IMR-90 (cell line): ENCODE results near the gene IQCE. TPM values are rescaled to one million over a fixed set of nuclear protein-coding genes. Genes with fewer than 3 reads are reported as not detected.

ENCODE experiments used
- ATAC-seq: fragments of 200-7000 bp; cut with Tn5 transposase; 2 replicates; pipeline ENCODE4 v1.9.1; 2020; ENCODE audit warnings: low read depth, mild to moderate bottlenecking, moderate library complexity
- BruUV-seq: library from RNA; stranded (reverse); fragments of 400-500 nt; replicated peaks from 2 replicates; lab custom pipeline; 2021; lab: Mats Ljungman, UMichigan
- CTCF ChIA-PET: fragments of 300-600 bp; formaldehyde crosslinking; extraction: SDS; loops from one replicate; lab custom pipeline; 2021; ENCODE audit warnings: antibody characterized with exemption; lab: Yijun Ruan, JAX
- POLR2A ChIA-PET: fragments of 300-600 bp; sonication (Branson Sonifier 250); formaldehyde crosslinking; loops from one replicate; lab custom pipeline; 2022; ENCODE audit warnings: antibody characterized with exemption; ENCODE audit not compliant: unreplicated experiment; lab: Charles Lee
- DNase-seq: peaks from one replicate; pipeline ENCODE4 v3.0.0; 2013
- H2AFZ ChIP-seq: replicated peaks from 2 replicates; pipeline ENCODE3; 2013; ENCODE audit warnings: low read length, mild to moderate bottlenecking; ENCODE audit not compliant: poor library complexity
- H2AK5ac ChIP-seq: 2 replicates; pipeline ENCODE4 v1.6.1; 2013; ENCODE audit warnings: low read depth, low read length, inconsistent platforms
- H2AK9ac ChIP-seq: replicated peaks from 2 replicates; pipeline ENCODE3; 2013; ENCODE audit warnings: mild to moderate bottlenecking, low read depth, low read length, moderate library complexity; ENCODE audit not compliant: poor library complexity
- H2BK120ac ChIP-seq: 2 replicates; pipeline ENCODE4 v1.6.1; 2013; ENCODE audit warnings: low read depth, low read length, inconsistent platforms
- H2BK15ac ChIP-seq: 3 replicates; pipeline ENCODE4 v1.6.1; 2013; ENCODE audit warnings: low read depth, low read length, inconsistent platforms
- H2BK20ac ChIP-seq: 2 replicates; pipeline ENCODE4 v1.6.1; 2013; ENCODE audit warnings: low read depth, mild to moderate bottlenecking, inconsistent platforms, low read length, moderate library complexity
- H2BK5ac ChIP-seq: 2 replicates; pipeline ENCODE4 v1.6.1; 2013; ENCODE audit warnings: mild to moderate bottlenecking, low read depth, low read length, inconsistent platforms; ENCODE audit not compliant: poor library complexity, severe bottlenecking
- H3K14ac ChIP-seq: replicated peaks from 2 replicates; pipeline ENCODE4 v1.6.1; 2013; ENCODE audit warnings: low read depth, low read length, inconsistent platforms
- H3K18ac ChIP-seq: 2 replicates; pipeline ENCODE4 v1.6.1; 2013; ENCODE audit warnings: low read depth, low read length, control low read depth
- H3K23ac ChIP-seq: 2 replicates; pipeline ENCODE4 v1.6.1; 2013; ENCODE audit warnings: low read depth, low read length, inconsistent platforms
- H3K27ac ChIP-seq: 2 replicates; pipeline ENCODE4 v1.5.1; 2013; ENCODE audit warnings: mild to moderate bottlenecking, control low read depth, low read length; ENCODE audit not compliant: insufficient read depth
- H3K27me3 ChIP-seq: 2 replicates; pipeline ENCODE4 v1.6.1; 2013; ENCODE audit warnings: low read length; ENCODE audit not compliant: control insufficient read depth, insufficient read depth
- H3K36me3 ChIP-seq: 2 replicates; pipeline ENCODE4 v1.6.1; 2013; ENCODE audit warnings: low read length, mixed read lengths; ENCODE audit not compliant: control insufficient read depth, insufficient read depth
- H3K4ac ChIP-seq: 2 replicates; pipeline ENCODE4 v1.6.1; 2013; ENCODE audit warnings: low read depth, low read length, inconsistent platforms
- H3K4me1 ChIP-seq: 2 replicates; pipeline ENCODE4 v1.6.1; 2013; ENCODE audit warnings: low read length, mixed read lengths; ENCODE audit not compliant: control insufficient read depth, insufficient read depth
- H3K4me2 ChIP-seq: 2 replicates; pipeline ENCODE4 v1.6.1; 2013; ENCODE audit warnings: low read depth, mild to moderate bottlenecking, control low read depth, low read length, moderate library complexity
- H3K4me3 ChIP-seq: 2 replicates; pipeline ENCODE4 v1.5.1; 2013; ENCODE audit warnings: low read depth, mild to moderate bottlenecking, control low read depth, low read length, moderate library complexity; ENCODE audit not compliant: insufficient read depth
- H3K56ac ChIP-seq: 2 replicates; pipeline ENCODE4 v1.6.1; 2013; ENCODE audit warnings: low read length, inconsistent platforms; ENCODE audit not compliant: insufficient read depth; ENCODE audit errors: extremely low read depth
- H3K79me1 ChIP-seq, 2 experiments: 2 replicates each; pipeline ENCODE4 v1.6.1; 2013; ENCODE audit warnings: low read length in 2 of 2, inconsistent platforms in 1 of 2, low read depth in 1 of 2
- H3K9ac ChIP-seq: 2 replicates; pipeline ENCODE4 v1.6.1; 2013; ENCODE audit warnings: low read depth, low read length, control low read depth
- H3K9me1 ChIP-seq: 2 replicates; pipeline ENCODE4 v1.6.1; 2013; ENCODE audit warnings: low read length, inconsistent platforms; ENCODE audit not compliant: insufficient read depth
- H3K9me3 ChIP-seq: 2 replicates; pipeline ENCODE4 v1.6.1; 2013; ENCODE audit warnings: low read length; ENCODE audit not compliant: control insufficient read depth, insufficient read depth
- H4K20me1 ChIP-seq: 2 replicates; pipeline ENCODE4 v1.6.1; 2013; ENCODE audit warnings: low read length, inconsistent platforms; ENCODE audit not compliant: insufficient read depth
- H4K5ac ChIP-seq: 2 replicates; pipeline ENCODE4 v1.6.1; 2013; ENCODE audit warnings: mild to moderate bottlenecking, low read depth, low read length, control low read depth
- H4K8ac ChIP-seq, 2 experiments: 2 replicates each; pipeline ENCODE4 v1.6.1; 2013; ENCODE audit warnings: low read depth in 2 of 2, low read length in 2 of 2, control low read depth in 1 of 2, inconsistent platforms in 1 of 2
- H4K91ac ChIP-seq: 2 replicates; pipeline ENCODE4 v1.6.1; 2013; ENCODE audit warnings: low read depth, low read length, inconsistent platforms; ENCODE audit not compliant: insufficient read depth
- BHLHE40 ChIP-seq: fragments of 150-350 bp; IDR thresholded peaks from 2 replicates; pipeline ENCODE4 v1.6.1; 2016; ENCODE audit warnings: mild to moderate bottlenecking, low read depth, low read length
- CEBPB ChIP-seq: IDR thresholded peaks from 2 replicates; pipeline ENCODE4 v1.6.1; 2012; ENCODE audit warnings: low read depth, low read length, improper control_type of control experiment
- CHD1 ChIP-seq: IDR thresholded peaks from 2 replicates; pipeline ENCODE4 v1.6.1; 2012; ENCODE audit warnings: low read depth, low read length, improper control_type of control experiment
- MAFK ChIP-seq: IDR thresholded peaks from 2 replicates; pipeline ENCODE4 v1.6.1; 2012; ENCODE audit warnings: low read depth, low read length, improper control_type of control experiment
- MAZ ChIP-seq: IDR thresholded peaks from 2 replicates; pipeline ENCODE4 v1.6.1; 2012; ENCODE audit warnings: low read depth, mild to moderate bottlenecking, low read length, improper control_type of control experiment, moderate library complexity, borderline replicate concordance
- NFE2L2 ChIP-seq: fragments of 150-350 bp; IDR thresholded peaks from 2 replicates; pipeline ENCODE4 v1.6.1; 2016; ENCODE audit warnings: low read depth, mild to moderate bottlenecking, low read length
- RCOR1 ChIP-seq: IDR thresholded peaks from 2 replicates; pipeline ENCODE4 v1.6.1; 2012; ENCODE audit warnings: mild to moderate bottlenecking, low read length, improper control_type of control experiment; ENCODE audit not compliant: insufficient replicate concordance
- WGBS, 2 experiments: methylation state at CpG; one replicate each; pipeline versions ENCODE4 v1.1.5 to v1.1.7; 2013; ENCODE audit warnings: missing lambda C conversion rate in 2 of 2; ENCODE audit not compliant: insufficient read length in 1 of 2; ENCODE audit errors: extremely low coverage in 2 of 2; 5-methylcytosine and 5-hydroxymethylcytosine counted together
- dilution Hi-C: fragments of 300-500 bp; cut with HindIII; formaldehyde crosslinking; loops from one replicate; pipeline ENCODE4 v1.14.3; 2018; ENCODE audit warnings: low sequenced_read_pairs; ENCODE audit not compliant: unreplicated experiment
- in situ Hi-C: fragments of 300-500 bp; cut with MboI; formaldehyde crosslinking; loops from 3 replicates; pipeline ENCODE4 v1.14.3; 2019; ENCODE audit warnings: low sequenced_read_pairs, inconsistent platforms, mixed read lengths
- intact Hi-C: fragments of 100-400 bp; cut with micrococcal nuclease; formaldehyde crosslinking; loops from 2 replicates; pipeline ENCODE4 v1.10.0; 2022
- polyA plus RNA-seq, 3 experiments: library from polyadenylated mRNA; depleted of rRNA; stranded (reverse); fragments of >200 nt; gene quantifications; 2 replicates each; pipeline ENCODE4 v1.2.3, GENCODE V29; 2012; ENCODE audit warnings: low replicate concordance in 1 of 3
- total RNA-seq: library from RNA; depleted of rRNA; stranded (reverse); fragments of >200 nt; gene quantifications from 2 replicates; pipeline ENCODE4 v1.2.3, GENCODE V29; 2012
- TF ChIP-seq, protein P1 (sequence below): fragments of 150-350 bp; IDR thresholded peaks from 2 replicates; pipeline ENCODE4 v1.6.1; 2017; ENCODE audit warnings: mild to moderate bottlenecking, antibody characterized with exemption, low read length, low read depth

The IQCE gene
- total and polyA plus RNA-seq, 2 of the 4 experiments (the other 2 are of a cell fraction) = 5.0 to 6.3 TPM

DNA sequence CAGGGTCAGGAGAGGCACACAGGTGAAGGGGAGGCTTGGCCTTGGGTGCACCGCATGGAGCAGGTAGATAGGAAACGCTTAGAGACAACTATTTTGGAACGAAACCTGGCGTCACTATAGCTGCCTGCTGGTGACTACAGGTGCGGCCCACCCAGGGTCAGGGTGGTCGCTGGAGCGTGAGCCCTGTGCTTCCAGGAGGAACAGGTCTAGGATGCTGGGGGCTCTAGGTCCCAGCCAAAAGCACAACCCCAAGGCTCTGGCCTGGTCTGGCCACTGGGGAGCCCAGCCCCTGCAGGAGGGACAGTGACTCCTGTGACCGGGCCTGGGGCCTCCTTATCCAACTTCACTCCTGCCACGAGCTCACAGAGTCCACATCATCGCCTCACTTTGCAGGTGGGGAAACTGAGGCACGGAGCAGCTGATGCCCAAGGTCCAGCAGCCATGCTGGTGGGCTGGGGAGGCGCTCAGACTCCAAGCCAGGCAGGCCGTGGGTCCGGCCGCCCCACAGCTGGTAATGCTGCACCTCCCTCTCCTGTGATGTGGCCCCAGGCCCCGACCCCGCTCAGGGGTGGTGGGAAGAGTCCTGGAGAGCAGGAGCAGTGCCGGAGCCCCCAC lies 30.2 kb upstream of the IQCE start:
- POLR2A ChIA-PET = no interaction called here
- TF ChIP-seq, protein P1, sequence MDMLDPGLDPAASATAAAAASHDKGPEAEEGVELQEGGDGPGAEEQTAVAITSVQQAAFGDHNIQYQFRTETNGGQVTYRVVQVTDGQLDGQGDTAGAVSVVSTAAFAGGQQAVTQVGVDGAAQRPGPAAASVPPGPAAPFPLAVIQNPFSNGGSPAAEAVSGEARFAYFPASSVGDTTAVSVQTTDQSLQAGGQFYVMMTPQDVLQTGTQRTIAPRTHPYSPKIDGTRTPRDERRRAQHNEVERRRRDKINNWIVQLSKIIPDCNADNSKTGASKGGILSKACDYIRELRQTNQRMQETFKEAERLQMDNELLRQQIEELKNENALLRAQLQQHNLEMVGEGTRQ = no peak
- no peak for TF ChIP-seq MAZ
- TF ChIP-seq NFE2L2 = no peak
- no peak for TF ChIP-seq MAFK
- TF ChIP-seq CEBPB = no peak
- TF ChIP-seq RCOR1 = no peak
- TF ChIP-seq BHLHE40 = no peak
- TF ChIP-seq CHD1 = no peak
- DNase-seq = no peak
- no peaks in the 10 kb centered on the region for H3K9me1 ChIP-seq
- H3K4me1 ChIP-seq = peaks cover 36% of the 10 kb centered on the region
- H2BK15ac ChIP-seq = 0 out of 3 replicates have a peak overlapping the region, but pooled peaks have one; percentile 96
- no peak overlapping the region for H3K23ac ChIP-seq
- H3K18ac ChIP-seq = no peak overlapping the region
- H3K56ac ChIP-seq = no peak overlapping the region
- H3K27me3 ChIP-seq = no peaks in the 10 kb centered on the region
- peaks cover 0 to 6% of the 10 kb centered on the region in 2 experiments; a peak in 1 of 4 replicates for H3K79me1 ChIP-seq
- intact Hi-C loops (no loop called here), in situ Hi-C loops (no loop called here), dilution Hi-C loops (no loop called here)
- H3K4ac ChIP-seq = peak overlapping the region; percentile 85; the same call in 1 of the 2 replicates
- H2BK20ac ChIP-seq = 0 out of 2 replicates have a peak overlapping the region, but pooled peaks have one; percentile 29
- no peak overlapping the region for H3K27ac ChIP-seq
- no peak for ATAC-seq
- peak overlapping the region; percentile 78 for H2BK120ac ChIP-seq
- no peak overlapping the region for H3K4me2 ChIP-seq
- H3K9me3 ChIP-seq = no peaks in the 10 kb centered on the region
- H3K14ac ChIP-seq = no peak overlapping the region
- no peak overlapping the region for H2AFZ ChIP-seq
- peak overlapping the region; percentile 47; the same call in 1 of the 2 replicates for H4K91ac ChIP-seq
- H4K20me1 ChIP-seq = no peaks in the 10 kb centered on the region
- H3K9ac ChIP-seq = no peak overlapping the region
- H2AK9ac ChIP-seq = no peak overlapping the region
- 89% methylated on average over 3 of the region's 18 CpGs; no CpG with 5 or more reads in 1 of the 2 experiments for WGBS, 2 experiments
- H3K4me3 ChIP-seq = no peak overlapping the region
- H4K5ac ChIP-seq = no peak overlapping the region
- peak overlapping the region; percentile 87 for H2BK5ac ChIP-seq
- H2AK5ac ChIP-seq = peak overlapping the region; percentile 36
- CTCF ChIA-PET = interaction anchor here (0.6 kb wide), 1 partner anchor 1191 kb away, joined by 3 read pairs; no protein-coding TSS in a partner anchor
- H4K8ac ChIP-seq = no peak overlapping the region; a peak in 1 of 4 replicates
- no TSS peak for BruUV-seq
- H3K36me3 ChIP-seq = no peaks in the 10 kb centered on the region
